ENCODE measurements around the gene TOMT. TPM values are rescaled to one million over a fixed set of nuclear protein-coding genes. Genes with fewer than 3 reads are reported as not detected.
A peak's percentile ranks its signal among the peaks of the same experiment; 100 is the strongest.

The TOMT gene
- total and polyA plus RNA-seq, 2 of the 13 experiments (the other 11 are each of a cell fraction or from before 2014, with no cell fraction given), result not detected

- TF ChIP-seq ZNF281 (CRISPR knock-in tag; IDR thresholded peaks at IDR 0.05; ENCODE audit: borderline replicate concordance) (peak; percentile 57; the same call in 1 of the 2 replicates), HMGXB4 (CRISPR knock-in tag; IDR thresholded peaks at IDR 0.05; ENCODE audit: borderline replicate concordance in 1 of 2, low read depth in 1 of 2) (peak in 1 of 2 experiments; percentile 31; a peak in 1 of 4 replicates), MBD4 (IDR thresholded peaks at IDR 0.05; ENCODE audit: borderline replicate concordance, low read length) (no peak), ZNF430 (CRISPR knock-in tag; IDR thresholded peaks at IDR 0.05) (peak; percentile 65; the same call in 1 of the 2 replicates), KMT2B (CRISPR knock-in tag; IDR thresholded peaks at IDR 0.05) (peak; percentile 67), ZBTB20 (CRISPR knock-in tag; IDR thresholded peaks at IDR 0.05; ENCODE audit: borderline replicate concordance, low read depth) (0 out of 2 replicates have a peak, but pooled peaks have one; percentile 43), EZH2 (conservative IDR thresholded peaks at IDR 0.05; ENCODE audit: low read depth, low read length) (no peak), ZNF136 (CRISPR knock-in tag; IDR thresholded peaks at IDR 0.05; ENCODE audit: low read depth) (no peak), RBAK (CRISPR knock-in tag; IDR thresholded peaks at IDR 0.05) (no peak), ZNF792 (CRISPR knock-in tag; IDR thresholded peaks at IDR 0.05) (0 out of 2 replicates have a peak, but pooled peaks have one; percentile 20), IRX3 (CRISPR knock-in tag; IDR thresholded peaks at IDR 0.05; ENCODE audit: borderline replicate concordance, low read depth) (no peak), POLR2AphosphoS5 (IDR thresholded peaks at IDR 0.05; ENCODE audit: low read depth, low read length) (peak; percentile 73), PHF8 (CRISPR knock-in tag; IDR thresholded peaks at IDR 0.05) (peak; percentile 97), ZNF275 (CRISPR knock-in tag; IDR thresholded peaks at IDR 0.05; ENCODE audit: borderline replicate concordance) (0 out of 2 replicates have a peak, but pooled peaks have one; percentile 19), SAP130 (CRISPR knock-in tag; IDR thresholded peaks at IDR 0.05; ENCODE audit: low read depth) (peak; percentile 79), HOMEZ (CRISPR knock-in tag; IDR thresholded peaks at IDR 0.05; ENCODE audit: low read depth) (peak; percentile 81; the same call in 1 of the 2 replicates)
Measured at GRCh38 chr11:72102946-72103753, 2.6 kb upstream of the TOMT start, which contains the start of gene LAMTOR1 (continued).

Measured in HepG2 (cell line).